WERI-Rb-1 (cell line): ENCODE results near the gene CALCOCO2.
"Not testable (repeated sequence)": the region's sequence is repeated elsewhere in the genome, so short reads cannot be mapped to it uniquely, and the experiment has no call there.

Source experiments
- DNase-seq: peaks from one replicate; pipeline ENCODE4 v3.0.0-alpha.2; 2020
- H3K27ac ChIP-seq: fragments of 250-450 bp; sonication (Bioruptor Pico); 2 replicates; pipeline ENCODE4 v1.5.1; 2020; ENCODE audit warnings: mild to moderate bottlenecking, moderate library complexity
- H3K27me3 ChIP-seq: fragments of 250-450 bp; sonication (Bioruptor Pico); 2 replicates; pipeline ENCODE4 v1.5.1; 2021; ENCODE audit warnings: mild to moderate bottlenecking, low read depth, moderate library complexity; ENCODE audit not compliant: insufficient read depth, severe bottlenecking
- H3K36me3 ChIP-seq: fragments of 250-450 bp; sonication (Bioruptor Pico); 2 replicates; pipeline ENCODE4 v1.5.1; 2020; ENCODE audit warnings: mild to moderate bottlenecking, moderate library complexity
- H3K4me3 ChIP-seq: 2 replicates; pipeline ENCODE4 v1.5.1; 2011; ENCODE audit warnings: low read depth, mild to moderate bottlenecking, control low read depth, low read length
- H3K9me3 ChIP-seq: fragments of 250-450 bp; sonication (Bioruptor Pico); 2 replicates; pipeline ENCODE4 v1.5.1; 2021; ENCODE audit warnings: mild to moderate bottlenecking, moderate library complexity; ENCODE audit not compliant: severe bottlenecking
- CTCF ChIP-seq: IDR thresholded peaks from 2 replicates; pipeline ENCODE4 v1.5.1; 2011; ENCODE audit warnings: low read depth, mild to moderate bottlenecking, control low read depth, inconsistent platforms, low read length

CALCOCO2 gene

GRCh38 chr17:48795444-48796162, 35.2 kb upstream of the CALCOCO2 start:
- no peak overlapping the region for H3K27ac ChIP-seq
- peaks cover 63% of the 10 kb centered on the region for H3K27me3 ChIP-seq
- no peaks in the 10 kb centered on the region for H3K36me3 ChIP-seq
- no peak overlapping the region for H3K4me3 ChIP-seq
- DNase-seq: no peak
- no peaks in the 10 kb centered on the region for H3K9me3 ChIP-seq
- no peak for TF ChIP-seq CTCF

DNA sequence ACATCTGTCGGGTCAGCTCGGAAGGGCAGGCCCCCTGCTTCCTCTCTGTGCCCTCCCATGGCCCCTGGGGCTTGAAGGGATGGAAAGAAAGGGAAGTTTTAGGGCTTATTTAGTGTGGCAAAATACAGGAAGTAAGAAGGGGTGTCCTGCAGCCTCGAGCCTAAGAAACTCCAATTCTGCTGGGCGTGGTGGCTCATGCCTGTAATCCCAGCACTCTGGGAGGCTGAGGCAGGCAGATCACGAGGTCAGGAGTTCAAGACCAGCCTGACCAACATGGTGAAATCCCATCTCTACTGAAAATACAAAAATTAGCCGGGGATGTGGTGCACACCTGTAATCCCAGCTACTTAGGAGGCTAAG, 34.7 kb upstream of the CALCOCO2 start:
- H3K36me3 ChIP-seq, DNase-seq, H3K9me3 ChIP-seq, H3K27ac ChIP-seq, H3K4me3 ChIP-seq: not testable (repeated sequence)
- peaks cover 62% of the 10 kb centered on the region for H3K27me3 ChIP-seq

GRCh38 chr17:48799069-48799723, 31.6 kb upstream of the CALCOCO2 start:
- no peak for DNase-seq
- no peak for TF ChIP-seq CTCF
- Histone ChIP-seq H3K27me3 (peaks cover 45% of the 10 kb centered on the region), H3K4me3 (no peak overlapping the region), H3K36me3 (no peaks in the 10 kb centered on the region), H3K27ac (no peak overlapping the region), H3K9me3 (no peaks in the 10 kb centered on the region)

GRCh38 chr17:48800626-48801217, 30.1 kb upstream of the CALCOCO2 start:
- Histone ChIP-seq H3K27ac (no peak overlapping the region), H3K27me3 (peaks cover 37% of the 10 kb centered on the region)
- DNase-seq: no peak

DNA sequence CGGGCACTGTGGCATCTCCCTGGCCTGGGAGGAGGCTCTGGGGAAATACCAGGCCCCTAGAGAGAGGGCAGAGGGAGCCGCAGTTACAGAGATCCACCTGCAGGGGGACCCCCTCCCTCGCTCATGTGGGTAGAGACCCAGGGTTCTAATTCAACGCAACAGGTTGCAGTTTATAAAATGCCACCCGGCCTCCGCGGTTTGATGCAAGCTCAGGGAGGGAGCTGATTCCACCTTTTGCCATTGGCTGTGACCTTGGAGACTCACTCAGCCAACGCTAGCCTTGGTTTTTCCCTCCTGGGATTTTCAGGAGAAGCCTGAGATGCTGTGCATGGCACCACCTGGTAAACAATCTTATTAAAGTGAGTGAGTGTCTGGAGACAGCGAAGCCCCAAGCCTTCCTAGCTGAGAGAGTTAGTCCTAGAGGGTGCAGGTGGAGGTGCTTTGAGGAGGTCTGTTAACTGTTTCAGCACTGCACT, 25.9 kb upstream of the CALCOCO2 start:
- peaks cover 17% of the 10 kb centered on the region for H3K27me3 ChIP-seq
- no peaks in the 10 kb centered on the region for H3K9me3 ChIP-seq
- no peaks in the 10 kb centered on the region for H3K36me3 ChIP-seq
- no peak overlapping the region for H3K4me3 ChIP-seq
- TF ChIP-seq CTCF: peak; percentile 96
- DNase-seq: peak; percentile 87
- H3K27ac ChIP-seq: no peak overlapping the region

More at GRCh38 chr17:48800626-48801217, 30.1 kb upstream of the CALCOCO2 start:
- Histone ChIP-seq H3K4me3 (no peak overlapping the region), H3K36me3 (no peaks in the 10 kb centered on the region), H3K9me3 (no peaks in the 10 kb centered on the region)
- TF ChIP-seq CTCF: no peak

GRCh38 chr17:48809182-48809581, 21.7 kb upstream of the CALCOCO2 start:
- Histone ChIP-seq H3K27ac (no peak overlapping the region), H3K36me3 (no peaks in the 10 kb centered on the region), H3K9me3 (no peaks in the 10 kb centered on the region), H3K27me3 (peaks cover 5% of the 10 kb centered on the region), H3K4me3 (no peak overlapping the region)
- no peak for TF ChIP-seq CTCF
- DNase-seq: no peak
